Activated CD8-positive, alpha-beta T cell treated with anti-CD3 and anti-CD28 coated beads for 36 hours (primary cell): ENCODE measurements around the gene MTSS2. TPM values are rescaled to one million over a fixed set of nuclear protein-coding genes. Genes with fewer than 3 reads are reported as not detected.

Experiments
- ATAC-seq: fragments of 200-7000 bp; cut with Tn5 transposase; one replicate; pipeline ENCODE4 v1.10.0; 2021; ENCODE audit warnings: mild to moderate bottlenecking, moderate library complexity
- CTCF ChIA-PET: fragments of 350-600 bp; sonication (Branson Sonifier 250); formaldehyde crosslinking; loops from one replicate; lab custom pipeline; 2021; ENCODE audit warnings: antibody characterized with exemption; lab: Charles Lee
- POLR2A ChIA-PET: fragments of 350-600 bp; sonication (Branson Sonifier 250); formaldehyde crosslinking; loops from one replicate; lab custom pipeline; 2021; ENCODE audit warnings: antibody characterized with exemption; lab: Charles Lee
- DNase-seq: peaks from one replicate; pipeline ENCODE4 v3.0.0-alpha.2; 2020
- H3K27ac Mint-ChIP-seq: one replicate; pipeline ENCODE4 v1.8.0; 2021; ENCODE audit warnings: mild to moderate bottlenecking, mixed read lengths
- H3K27me3 Mint-ChIP-seq: one replicate; pipeline ENCODE4 v1.8.0; 2021; ENCODE audit warnings: mixed read lengths
- H3K36me3 Mint-ChIP-seq: one replicate; pipeline ENCODE4 v1.8.0; 2021; ENCODE audit warnings: low read depth, mixed read lengths
- H3K4me1 Mint-ChIP-seq: one replicate; pipeline ENCODE4 v1.8.0; 2021; ENCODE audit warnings: low read depth, mixed read lengths
- H3K4me3 Mint-ChIP-seq: one replicate; pipeline ENCODE4 v1.8.0; 2021; ENCODE audit warnings: mild to moderate bottlenecking, moderate library complexity, mixed read lengths
- H3K9me3 Mint-ChIP-seq: one replicate; pipeline ENCODE4 v1.8.0; 2021; ENCODE audit warnings: mixed read lengths
- intact Hi-C: fragments of 100-400 bp; cut with micrococcal nuclease; formaldehyde crosslinking; loops from one replicate; pipeline ENCODE4 v1.10.0; 2022
- total RNA-seq, 2 experiments: library from RNA; stranded (reverse); gene quantifications; one replicate each; pipeline ENCODE4 v1.2.3, GENCODE V29; 2021
- TF ChIP-seq, protein P1 (sequence below): fragments of 200-600 bp; IDR thresholded peaks from one replicate; pipeline ENCODE4 v1.8.0; 2022; ENCODE audit warnings: antibody characterized with exemption, mild to moderate bottlenecking

MTSS2 gene
- total RNA-seq, 2 experiments from 2014 or later, result 4.4 to 4.6 TPM

DNA sequence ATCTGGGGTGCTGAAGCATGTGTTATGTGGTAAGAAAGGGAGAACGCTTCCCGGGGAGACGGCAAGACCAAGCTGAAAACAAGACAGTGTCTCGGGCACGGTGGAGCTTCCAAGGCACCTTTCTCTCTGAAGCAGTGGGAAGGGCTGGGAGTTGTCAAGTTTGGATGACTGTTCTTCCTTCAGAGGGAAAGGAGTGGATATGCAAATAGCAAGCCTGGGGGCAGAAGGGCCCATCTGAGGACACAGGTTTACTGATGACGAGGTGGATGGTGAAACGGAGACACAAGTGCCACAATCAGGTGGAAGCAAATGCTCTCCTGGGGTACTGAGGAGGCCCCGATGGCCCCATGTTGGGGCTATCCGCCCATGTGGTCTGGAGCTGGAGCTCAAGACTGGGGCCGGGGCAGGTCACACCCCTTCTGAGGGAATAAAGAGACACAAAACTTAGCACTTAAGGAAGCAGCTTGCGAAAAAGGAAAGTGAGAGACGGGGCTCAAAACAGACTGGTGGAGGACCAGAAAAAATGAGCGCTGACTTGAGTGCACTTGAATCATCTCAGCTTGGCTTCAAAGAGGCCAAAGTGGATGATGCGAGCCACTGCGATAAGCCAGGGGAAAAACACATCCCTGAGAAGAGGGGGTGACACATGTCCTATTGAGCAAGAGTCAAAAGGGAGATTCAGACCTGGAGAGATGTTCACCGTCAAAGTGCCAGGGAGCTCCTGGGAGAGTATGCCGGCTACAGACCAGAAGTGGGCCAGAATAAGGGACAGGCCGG lies 34.8 kb upstream of the MTSS2 start:
- Mint-ChIP-seq H3K36me3 (peaks cover 12% of the 10 kb centered on the region), H3K27ac (no peak overlapping the region)
- CTCF ChIA-PET, result interaction anchor here (1.0 kb wide), 1 partner anchor 51 kb away, joined by 3 read pairs; no protein-coding TSS in a partner anchor

DNA sequence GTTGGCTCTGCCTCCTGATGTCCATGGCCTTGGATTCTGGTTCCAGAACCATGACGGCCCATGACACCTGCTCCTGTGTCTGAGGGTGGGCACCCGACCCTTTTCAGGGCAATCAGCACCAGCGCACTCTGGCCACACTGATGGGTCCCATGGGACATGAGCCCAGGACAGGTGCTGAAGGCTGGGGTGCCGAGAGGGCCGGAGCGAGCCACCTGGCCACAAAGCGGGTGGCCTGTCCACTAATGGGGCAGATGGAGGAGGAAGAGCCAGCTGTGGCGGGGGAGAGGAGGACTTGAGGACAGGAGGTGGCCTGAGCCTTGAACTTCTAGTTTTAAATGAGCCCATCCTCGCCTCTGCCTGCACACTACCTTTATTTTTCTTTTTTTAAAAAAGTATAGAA lies 31.2 kb upstream of the MTSS2 start:
- CTCF ChIA-PET, result no interaction called here
- intact Hi-C loops, result no loop called here
- DNase-seq (no peak), ATAC-seq (no peak)
- Mint-ChIP-seq H3K4me1 (peaks cover 4% of the 10 kb centered on the region), H3K4me3 (no peak overlapping the region), H3K27me3 (no peaks in the 10 kb centered on the region), H3K27ac (no peak overlapping the region), H3K9me3 (no peaks in the 10 kb centered on the region), H3K36me3 (peaks cover 12% of the 10 kb centered on the region)
- TF ChIP-seq, protein P1, sequence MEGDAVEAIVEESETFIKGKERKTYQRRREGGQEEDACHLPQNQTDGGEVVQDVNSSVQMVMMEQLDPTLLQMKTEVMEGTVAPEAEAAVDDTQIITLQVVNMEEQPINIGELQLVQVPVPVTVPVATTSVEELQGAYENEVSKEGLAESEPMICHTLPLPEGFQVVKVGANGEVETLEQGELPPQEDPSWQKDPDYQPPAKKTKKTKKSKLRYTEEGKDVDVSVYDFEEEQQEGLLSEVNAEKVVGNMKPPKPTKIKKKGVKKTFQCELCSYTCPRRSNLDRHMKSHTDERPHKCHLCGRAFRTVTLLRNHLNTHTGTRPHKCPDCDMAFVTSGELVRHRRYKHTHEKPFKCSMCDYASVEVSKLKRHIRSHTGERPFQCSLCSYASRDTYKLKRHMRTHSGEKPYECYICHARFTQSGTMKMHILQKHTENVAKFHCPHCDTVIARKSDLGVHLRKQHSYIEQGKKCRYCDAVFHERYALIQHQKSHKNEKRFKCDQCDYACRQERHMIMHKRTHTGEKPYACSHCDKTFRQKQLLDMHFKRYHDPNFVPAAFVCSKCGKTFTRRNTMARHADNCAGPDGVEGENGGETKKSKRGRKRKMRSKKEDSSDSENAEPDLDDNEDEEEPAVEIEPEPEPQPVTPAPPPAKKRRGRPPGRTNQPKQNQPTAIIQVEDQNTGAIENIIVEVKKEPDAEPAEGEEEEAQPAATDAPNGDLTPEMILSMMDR, result no peak
- POLR2A ChIA-PET, result no interaction called here

More for the DNA sequence above, 34.8 kb upstream of the MTSS2 start:
- TF ChIP-seq, protein P1, result no peak
- intact Hi-C loops, result no loop called here
- POLR2A ChIA-PET, result interaction anchor here (1.0 to 1.1 kb wide), 2 partner anchors 12 to 16 kb away, joined by 3 read pairs; no protein-coding TSS in a partner anchor
- peaks cover 4% of the 10 kb centered on the region for H3K4me1 Mint-ChIP-seq
- no peaks in the 10 kb centered on the region for H3K27me3 Mint-ChIP-seq
- DNase-seq, result no peak
- no peak overlapping the region for H3K4me3 Mint-ChIP-seq
- no peaks in the 10 kb centered on the region for H3K9me3 Mint-ChIP-seq
- no peak for ATAC-seq

DNA sequence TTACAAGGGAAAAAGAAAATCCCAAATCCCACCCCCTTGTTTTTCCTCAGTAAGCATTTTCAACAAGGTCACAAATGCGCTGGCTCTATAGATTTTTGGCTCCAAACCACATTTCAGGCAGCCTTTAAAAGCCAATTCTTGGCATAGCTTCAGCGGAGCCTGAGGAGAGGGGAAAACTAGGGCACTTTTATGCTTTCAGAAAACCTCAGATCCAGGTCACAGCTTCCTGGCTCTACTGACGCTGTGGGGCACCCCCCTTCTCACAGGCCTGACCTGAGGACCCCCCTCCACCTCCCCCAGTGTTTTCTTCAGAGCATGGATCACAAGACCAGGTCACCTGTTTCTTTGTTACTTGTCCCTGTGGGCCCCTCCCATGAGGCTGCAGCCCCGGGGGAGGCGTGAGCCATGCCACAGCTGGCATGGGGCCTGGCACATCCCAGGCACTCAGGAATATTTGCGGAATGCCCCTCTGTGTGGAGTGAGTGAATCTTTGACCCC lies 30.1 kb upstream of the MTSS2 start:
- intact Hi-C loops, result no loop called here
- TF ChIP-seq, protein P1, result no peak

DNA sequence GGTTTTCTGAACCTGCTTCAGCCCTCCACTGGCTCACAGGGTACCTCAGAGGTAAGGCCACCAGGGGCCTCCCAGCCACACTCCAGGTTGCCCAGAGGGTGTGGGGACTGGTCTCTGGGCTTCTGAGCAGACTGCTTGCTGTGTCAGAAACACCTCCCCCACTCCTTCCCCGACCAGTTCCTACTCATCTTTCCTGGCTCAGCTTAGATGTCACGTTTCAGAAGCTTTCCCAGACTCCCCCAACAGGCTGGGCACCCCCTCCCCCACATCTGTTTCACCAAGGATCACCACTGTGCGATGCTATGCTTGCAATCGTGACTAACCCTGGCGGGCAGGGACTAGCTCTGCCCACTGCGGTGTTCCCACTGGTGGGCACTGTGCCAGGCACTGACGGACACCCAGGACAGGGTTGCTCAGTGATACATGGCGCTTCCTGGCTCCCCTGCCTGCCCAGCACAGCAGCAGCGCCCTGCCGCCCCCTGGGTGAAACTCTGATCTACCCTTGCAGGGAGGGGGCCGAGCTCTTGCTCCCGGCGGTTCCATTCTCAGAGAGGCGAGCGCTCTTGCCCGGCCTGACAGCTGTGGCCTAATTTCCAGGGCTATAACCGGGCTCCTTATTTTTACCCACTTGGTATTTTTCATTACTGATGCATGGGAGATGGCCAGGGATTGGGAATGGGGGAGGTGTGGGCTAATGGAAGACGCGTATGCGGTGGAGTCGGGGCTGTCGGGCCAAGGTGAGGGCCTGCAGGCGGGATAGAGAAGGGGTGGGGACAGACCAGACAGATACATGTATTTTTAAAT lies 29.4 kb upstream of the MTSS2 start:
- Mint-ChIP-seq H3K9me3 (no peaks in the 10 kb centered on the region), H3K4me1 (peaks cover 2% of the 10 kb centered on the region), H3K36me3 (peaks cover 2% of the 10 kb centered on the region), H3K27me3 (no peaks in the 10 kb centered on the region), H3K27ac (no peak overlapping the region), H3K4me3 (no peak overlapping the region)
- intact Hi-C loops, result no loop called here
- ChIA-PET CTCF (no interaction called here), POLR2A (no interaction called here)
- ATAC-seq, result no peak
- no peak for DNase-seq
- TF ChIP-seq, protein P1, result no peak

More for the DNA sequence above, 30.1 kb upstream of the MTSS2 start:
- no peak overlapping the region for H3K4me3 Mint-ChIP-seq
- no peaks in the 10 kb centered on the region for H3K9me3 Mint-ChIP-seq
- H3K36me3 Mint-ChIP-seq, result peaks cover 8% of the 10 kb centered on the region
- ChIA-PET POLR2A (no interaction called here), CTCF (no interaction called here)
- H3K27me3 Mint-ChIP-seq, result no peaks in the 10 kb centered on the region
- H3K4me1 Mint-ChIP-seq, result peaks cover 3% of the 10 kb centered on the region
- H3K27ac Mint-ChIP-seq, result no peak overlapping the region
- no peak for DNase-seq
- ATAC-seq, result no peak
